Stomach (tissue), 9 donors: ENCODE results near the gene URM1. TPM values are rescaled to one million over a fixed set of nuclear protein-coding genes. Genes with fewer than 3 reads are reported as not detected.

Source experiments
- DNase-seq, 2 donors: peaks; one replicate each; pipeline versions ENCODE4 v3.0.0 to v3.0.0-alpha.2; 2013 to 2019
- H3K27ac ChIP-seq, 5 donors: fragments of 200-600 bp in 4 of 5; sonication (generic) in 4 of 5; one replicate each; pipeline ENCODE4 v1.5.1; 2013 to 2019; ENCODE audit warnings: mild to moderate bottlenecking in 1 of 5, moderate library complexity in 1 of 5
- H3K27me3 ChIP-seq, 3 donors: fragments of 200-600 bp; sonication (generic); one replicate each; pipeline ENCODE4 v1.5.1; 2017 to 2019; ENCODE audit warnings: mixed run types in 1 of 3
- H3K36me3 ChIP-seq, 4 donors: fragments of 200-600 bp; sonication (generic); 1 replicate in 3 of 4; 2 replicates in 1 of 4; pipeline ENCODE4 v1.5.1; 2016 to 2019
- H3K4me1 ChIP-seq, 4 donors: fragments of 200-600 bp; sonication (generic); one replicate each; pipeline ENCODE4 v1.5.1; 2016 to 2019
- H3K4me3 ChIP-seq, 4 donors: fragments of 200-600 bp; sonication (generic) in 3 of 4; one replicate each; pipeline ENCODE4 v1.5.1; 2016 to 2019; ENCODE audit warnings: mild to moderate bottlenecking in 1 of 4
- H3K9me3 ChIP-seq, 4 donors: fragments of 200-600 bp; sonication (generic); one replicate each; pipeline ENCODE4 v1.5.1; 2016 to 2019
- EP300 ChIP-seq: sonication (generic); formaldehyde crosslinking; IDR thresholded peaks from one replicate; pipeline ENCODE4 v1.6.1; 2017; ENCODE audit warnings: antibody characterized with exemption
- POLR2A ChIP-seq, 4 donors: fragments of 450-650 bp; IDR thresholded peaks; one replicate each; pipeline ENCODE4 v1.6.1; 2016; ENCODE audit warnings: antibody characterized with exemption in 4 of 4, control low read depth in 2 of 4, mild to moderate bottlenecking in 1 of 4, moderate library complexity in 1 of 4
- POLR2AphosphoS5 ChIP-seq, 3 donors: sonication (generic); formaldehyde crosslinking; IDR thresholded peaks; one replicate each; pipeline ENCODE4 v1.6.1; 2016; ENCODE audit warnings: antibody characterized with exemption in 3 of 3
- WGBS, 5 donors: extraction: QIAGEN DNeasy Blood & Tissue Kit in 3 of 5; methylation state at CpG; one replicate each; pipeline versions ENCODE4 v1.1.5 to v1.1.7; 2013 to 2018; 5-methylcytosine and 5-hydroxymethylcytosine counted together
- intact Hi-C: fragments of 100-400 bp; cut with DNase I; formaldehyde crosslinking; loops from one replicate; pipeline ENCODE4 v1.15.1; 2023; ENCODE audit warnings: low total_unique reads
- polyA plus RNA-seq, 3 donors: library from polyadenylated mRNA; stranded (reverse); fragments of 200-250 nt; gene quantifications; one replicate each; pipeline ENCODE4 v1.2.3, GENCODE V29; 2013
- total RNA-seq, 5 donors: library from RNA; depleted of rRNA; stranded (reverse); fragments of >200 nt; gene quantifications; one replicate each; pipeline versions ENCODE4 v1.1.0 to v1.2.3, GENCODE V29; 2014 to 2016
- TF ChIP-seq, protein P1 (sequence below), 7 experiments: fragments of 450-650 bp in 4 of 7; fragments of 200-600 bp in 3 of 7; sonication (generic) in 3 of 7; IDR thresholded peaks; one replicate each; pipeline ENCODE4 v1.5.1; 2016 to 2019; ENCODE audit warnings: antibody characterized with exemption in 7 of 7, control low read depth in 2 of 7, mild to moderate bottlenecking in 1 of 7
- donor health status: healthy with polysubstance abuse.
- donor health status: Bipolar disorder and iron deficiency.
- donor health status: healthy.

URM1 gene
- total and polyA plus RNA-seq, 8 donors = 0.58 to 59.3 (median 25.9) TPM

DNA sequence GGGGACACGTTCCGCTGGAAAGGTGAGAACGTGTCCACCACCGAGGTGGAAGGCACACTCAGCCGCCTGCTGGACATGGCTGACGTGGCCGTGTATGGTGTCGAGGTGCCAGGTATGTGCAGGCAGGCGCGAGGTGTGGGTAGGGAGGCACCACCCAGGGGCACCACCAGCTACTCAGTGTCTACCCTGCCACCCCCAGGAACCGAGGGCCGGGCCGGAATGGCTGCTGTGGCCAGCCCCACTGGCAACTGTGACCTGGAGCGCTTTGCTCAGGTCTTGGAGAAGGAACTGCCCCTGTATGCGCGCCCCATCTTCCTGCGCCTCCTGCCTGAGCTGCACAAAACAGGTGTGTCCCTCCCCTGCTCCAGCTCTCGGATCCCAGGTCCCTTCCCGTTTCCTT lies 15.7 kb upstream of the URM1 start:
- peaks cover 28 to 87% (median 71%) of the 10 kb centered on the region in 4 donors for H3K36me3 ChIP-seq
- no peak for DNase-seq
- intact Hi-C loops = no loop called here
- H3K9me3 ChIP-seq = no peaks in the 10 kb centered on the region
- H3K4me1 ChIP-seq = no peaks in the 10 kb centered on the region
- no peak overlapping the region for H3K27ac ChIP-seq
- H3K27me3 ChIP-seq = no peaks in the 10 kb centered on the region
- 94 to 97% (median 96%) methylated on average over 16 to 19 of the region's 19 CpGs for WGBS, 5 donors
- TF ChIP-seq POLR2A (IDR thresholded peaks at IDR 0.05) = no peak
- no peak for TF ChIP-seq EP300
- TF ChIP-seq, protein P1, sequence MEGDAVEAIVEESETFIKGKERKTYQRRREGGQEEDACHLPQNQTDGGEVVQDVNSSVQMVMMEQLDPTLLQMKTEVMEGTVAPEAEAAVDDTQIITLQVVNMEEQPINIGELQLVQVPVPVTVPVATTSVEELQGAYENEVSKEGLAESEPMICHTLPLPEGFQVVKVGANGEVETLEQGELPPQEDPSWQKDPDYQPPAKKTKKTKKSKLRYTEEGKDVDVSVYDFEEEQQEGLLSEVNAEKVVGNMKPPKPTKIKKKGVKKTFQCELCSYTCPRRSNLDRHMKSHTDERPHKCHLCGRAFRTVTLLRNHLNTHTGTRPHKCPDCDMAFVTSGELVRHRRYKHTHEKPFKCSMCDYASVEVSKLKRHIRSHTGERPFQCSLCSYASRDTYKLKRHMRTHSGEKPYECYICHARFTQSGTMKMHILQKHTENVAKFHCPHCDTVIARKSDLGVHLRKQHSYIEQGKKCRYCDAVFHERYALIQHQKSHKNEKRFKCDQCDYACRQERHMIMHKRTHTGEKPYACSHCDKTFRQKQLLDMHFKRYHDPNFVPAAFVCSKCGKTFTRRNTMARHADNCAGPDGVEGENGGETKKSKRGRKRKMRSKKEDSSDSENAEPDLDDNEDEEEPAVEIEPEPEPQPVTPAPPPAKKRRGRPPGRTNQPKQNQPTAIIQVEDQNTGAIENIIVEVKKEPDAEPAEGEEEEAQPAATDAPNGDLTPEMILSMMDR (IDR thresholded peaks at IDR 0.05) = no peak
- no peak for TF ChIP-seq POLR2AphosphoS5 (IDR thresholded peaks at IDR 0.05)
- no peak overlapping the region for H3K4me3 ChIP-seq

DNA sequence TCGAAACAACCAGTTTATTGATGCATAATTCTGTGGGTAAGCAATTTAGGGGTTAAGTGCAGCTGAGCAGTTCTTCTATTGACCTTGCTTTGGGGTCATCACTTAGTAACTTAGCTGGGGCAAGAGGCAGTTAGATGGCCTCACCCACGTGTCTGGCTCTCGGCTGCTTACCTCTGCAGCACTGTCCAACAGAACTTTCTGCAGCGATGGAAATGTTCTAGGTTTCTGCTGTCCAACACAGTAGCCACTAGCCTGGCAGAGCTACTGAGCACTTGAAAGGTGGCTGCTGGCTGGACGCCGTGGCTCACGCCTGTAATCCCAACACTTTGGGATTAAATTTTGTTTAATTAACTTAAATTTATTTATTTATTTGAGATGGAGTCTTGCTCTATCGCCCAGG lies 13.1 kb upstream of the URM1 start:
- 59 to 76% (median 65%) methylated on average over 8 of the region's 8 CpGs for WGBS, 5 donors
- no peak overlapping the region for H3K4me3 ChIP-seq
- no peaks in the 10 kb centered on the region for H3K27me3 ChIP-seq
- no peaks in the 10 kb centered on the region for H3K9me3 ChIP-seq
- TF ChIP-seq POLR2A (IDR thresholded peaks at IDR 0.05) = no peak
- no peak for TF ChIP-seq EP300
- TF ChIP-seq, protein P1 (IDR thresholded peaks at IDR 0.05) = no peak
- TF ChIP-seq POLR2AphosphoS5 (IDR thresholded peaks at IDR 0.05) = no peak
- H3K4me1 ChIP-seq = peaks cover 10 to 16% (median 12%) of the 10 kb centered on the region in 4 donors
- intact Hi-C loops = no loop called here
- no peak overlapping the region for H3K27ac ChIP-seq
- no peak for DNase-seq
- H3K36me3 ChIP-seq = peaks cover 20 to 66% (median 55%) of the 10 kb centered on the region in 4 donors

DNA sequence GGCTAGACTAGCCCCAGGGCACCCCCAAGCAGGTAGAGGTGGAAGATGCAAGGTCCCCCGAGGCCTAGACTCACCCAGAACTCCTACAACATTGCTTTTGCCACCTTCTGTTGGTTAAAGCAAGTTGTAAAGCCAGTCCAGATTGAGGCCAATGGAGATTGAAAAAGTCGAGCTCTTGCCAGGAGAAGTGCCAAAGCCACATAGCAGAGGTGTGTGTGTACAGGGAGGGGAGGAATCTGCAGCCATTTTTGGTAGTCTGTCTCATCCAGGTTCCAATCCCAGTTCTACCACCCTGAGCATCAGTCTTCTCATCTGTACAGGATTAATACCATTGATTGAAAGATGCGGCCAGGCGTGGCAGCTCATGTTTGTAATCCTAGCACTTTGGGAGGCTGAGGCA lies 12.3 kb upstream of the URM1 start:
- H3K4me3 ChIP-seq = no peak overlapping the region
- H3K27me3 ChIP-seq = no peaks in the 10 kb centered on the region
- TF ChIP-seq, protein P1 (IDR thresholded peaks at IDR 0.05) = no peak
- DNase-seq = no peak
- H3K4me1 ChIP-seq = peaks cover 10 to 16% (median 12%) of the 10 kb centered on the region in 4 donors
- no peaks in the 10 kb centered on the region for H3K9me3 ChIP-seq
- no peak overlapping the region for H3K27ac ChIP-seq
- 73 to 82% (median 79%) methylated on average over 4 of the region's 4 CpGs for WGBS, 5 donors
- peaks cover 20 to 61% (median 50%) of the 10 kb centered on the region in 4 donors for H3K36me3 ChIP-seq
- intact Hi-C loops = no loop called here

DNA sequence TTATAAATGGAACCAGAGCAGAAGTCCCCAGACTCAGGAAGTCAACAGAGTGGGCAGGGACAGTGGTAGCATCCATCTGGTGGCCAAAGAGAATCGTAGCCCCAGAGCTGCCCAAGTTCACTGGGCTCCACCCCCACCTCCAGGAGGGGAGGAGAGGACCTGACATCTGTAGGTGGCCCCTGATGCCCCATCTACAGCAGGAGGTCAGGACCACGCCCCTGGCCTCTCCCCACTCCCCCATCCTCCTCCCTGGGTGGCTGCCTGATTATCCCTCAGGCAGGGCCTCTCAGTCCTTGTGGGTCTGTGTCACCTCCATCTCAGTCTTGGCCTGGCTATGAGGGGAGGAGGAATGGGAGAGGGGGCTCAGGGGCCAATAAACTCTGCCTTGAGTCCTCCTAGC lies 10.3 kb upstream of the URM1 start:
- DNase-seq = no peak
- H3K9me3 ChIP-seq = no peaks in the 10 kb centered on the region
- intact Hi-C loops = no loop called here
- H3K27ac ChIP-seq = no peak overlapping the region
- H3K4me3 ChIP-seq = no peak overlapping the region
- no peaks in the 10 kb centered on the region for H3K27me3 ChIP-seq
- H3K4me1 ChIP-seq = peaks cover 21 to 27% (median 24%) of the 10 kb centered on the region in 4 donors
- TF ChIP-seq POLR2AphosphoS5 (IDR thresholded peaks at IDR 0.05) (no peak), POLR2A (IDR thresholded peaks at IDR 0.05) (no peak), EP300 (no peak)
- TF ChIP-seq, protein P1 (IDR thresholded peaks at IDR 0.05) = no peak
- 53 to 82% (median 64%) methylated on average over 2 of the region's 2 CpGs for WGBS, 5 donors
- peaks cover 6 to 44% (median 31%) of the 10 kb centered on the region in 4 donors for H3K36me3 ChIP-seq
